Body of pancreas (tissue), 4 donors: ENCODE measurements around the gene PLA2G4B.

ENCODE experiments used
- CTCF ChIP-seq, 7 experiments: fragments of 450-650 bp in 4 of 7; fragments of 200-600 bp in 3 of 7; sonication (generic) in 3 of 7; IDR thresholded peaks; one replicate each; pipeline ENCODE4 v1.5.1; 2016 to 2019; ENCODE audit warnings: antibody characterized with exemption in 7 of 7
- POLR2A ChIP-seq, 3 donors: fragments of 450-650 bp; IDR thresholded peaks; one replicate each; pipeline ENCODE4 v1.6.1; 2016; ENCODE audit warnings: antibody characterized with exemption in 3 of 3, mild to moderate bottlenecking in 2 of 3

- TF ChIP-seq CTCF (IDR thresholded peaks at IDR 0.05), result no peak
- no peak for TF ChIP-seq POLR2A (IDR thresholded peaks at IDR 0.05)
Observed at GRCh38 chr15:41881920-41882688, 43.5 kb downstream of the PLA2G4B start.
